HG02973 (cell line): ENCODE results near the gene CYB561.

Experiments
- ATAC-seq: cut with Tn5 transposase; IDR thresholded peaks from one replicate; pipeline ENCODE4 v1.9.1; 2021; ENCODE audit warnings: moderate library complexity; ENCODE audit not compliant: unreplicated experiment

CYB561 gene

GRCh38 chr17:63445954-63446752, at the start of gene CYB561:
Gene CYB561 (minus strand): TSS chr17:63446306. CDS start chr17:63437547, 8,759 bp downstream.
- ATAC-seq: peak; percentile 61

GRCh38 chr17:63495491-63495890, 49.4 kb upstream of the CYB561 start:
- no peak for ATAC-seq

- no peak for ATAC-seq
Observed at GRCh38 chr17:63494300-63494928, 48.3 kb upstream of the CYB561 start.

- no peak for ATAC-seq
Observed at GRCh38 chr17:63493411-63493810, 47.3 kb upstream of the CYB561 start.

GRCh38 chr17:63492940-63493339, 46.8 kb upstream of the CYB561 start:
- no peak for ATAC-seq

GRCh38 chr17:63491977-63492618, 46.0 kb upstream of the CYB561 start:
- ATAC-seq: no peak

- ATAC-seq: no peak
Observed at GRCh38 chr17:63491413-63491812, 45.3 kb upstream of the CYB561 start.

GRCh38 chr17:63490858-63491400, 44.8 kb upstream of the CYB561 start:
- no peak for ATAC-seq

GRCh38 chr17:63490329-63490728, 44.2 kb upstream of the CYB561 start:
- no peak for ATAC-seq

- no peak for ATAC-seq
Observed at GRCh38 chr17:63489291-63489690, 43.2 kb upstream of the CYB561 start.

- no peak for ATAC-seq
Observed at GRCh38 chr17:63488851-63489250, 42.7 kb upstream of the CYB561 start.

- no peak for ATAC-seq
Observed at GRCh38 chr17:63487014-63487339, 40.9 kb upstream of the CYB561 start.

- no peak for ATAC-seq
Observed at GRCh38 chr17:63486317-63487013, 40.4 kb upstream of the CYB561 start.

GRCh38 chr17:63483655-63484575, 37.8 kb upstream of the CYB561 start:
- no peak for ATAC-seq

GRCh38 chr17:63483038-63483437, 36.9 kb upstream of the CYB561 start:
- ATAC-seq: no peak

GRCh38 chr17:63482509-63482908, 36.4 kb upstream of the CYB561 start:
- no peak for ATAC-seq

- no peak for ATAC-seq
Observed at GRCh38 chr17:63481488-63481870, 35.4 kb upstream of the CYB561 start.

GRCh38 chr17:63480826-63481487, 34.9 kb upstream of the CYB561 start:
- no peak for ATAC-seq

- no peak for ATAC-seq
Observed at GRCh38 chr17:63480192-63480784, 34.2 kb upstream of the CYB561 start.
